ENCODE data around the gene GAGE1.
"Not testable (repeated sequence)": the region's sequence is repeated elsewhere in the genome, so short reads cannot be mapped to it uniquely, and the experiment has no call there.

- TF ChIP-seq CTCF, EP300, POLR2AphosphoS5 (IDR thresholded peaks at IDR 0.05): not testable (repeated sequence)
Measured at GRCh38 chrX:49550989-49551388, 47.8 kb upstream of the GAGE1 start, which contains the start of gene GAGE12E.
